Parathyroid adenoma (tissue), 2 donors: ENCODE data around the gene TLE3.

Experiments used
- H2AFZ ChIP-seq: fragments of 300-600 bp; sonication (generic); one replicate; pipeline ENCODE4 v1.7.0; 2017; ENCODE audit warnings: antibody characterized with exemption, mild to moderate bottlenecking
- H3K27ac ChIP-seq: fragments of 300-600 bp; sonication (generic); one replicate; pipeline ENCODE4 v1.7.0; 2017
- H3K27me3 ChIP-seq: fragments of 300-600 bp; sonication (generic); one replicate; pipeline ENCODE4 v1.7.0; 2017; ENCODE audit warnings: low read length; ENCODE audit not compliant: control insufficient read depth, insufficient read depth
- H3K36me3 ChIP-seq: fragments of 300-600 bp; sonication (generic); one replicate; pipeline ENCODE4 v1.7.0; 2017; ENCODE audit warnings: low read length; ENCODE audit not compliant: control insufficient read depth, insufficient read depth
- H3K4me1 ChIP-seq: fragments of 300-600 bp; sonication (generic); one replicate; pipeline ENCODE4 v1.7.0; 2017; ENCODE audit warnings: control low read depth
- H3K4me2 ChIP-seq: fragments of 300-600 bp; sonication (generic); one replicate; pipeline ENCODE4 v1.7.0; 2017; ENCODE audit warnings: low read length
- H3K4me3 ChIP-seq: fragments of 300-600 bp; sonication (generic); one replicate; pipeline ENCODE4 v1.7.0; 2017; ENCODE audit warnings: low read depth, low read length
- H3K79me2 ChIP-seq: fragments of 300-600 bp; sonication (generic); one replicate; pipeline ENCODE4 v1.7.0; 2017; ENCODE audit warnings: control low read depth
- H3K9ac ChIP-seq: fragments of 300-600 bp; sonication (generic); one replicate; pipeline ENCODE4 v1.7.0; 2017; ENCODE audit warnings: mild to moderate bottlenecking
- H3K9me3 ChIP-seq: fragments of 300-600 bp; sonication (generic); one replicate; pipeline ENCODE4 v1.7.0; 2017; ENCODE audit warnings: low read length; ENCODE audit not compliant: control insufficient read depth
- TF ChIP-seq, protein P1 (sequence below): fragments of 300-600 bp; sonication (generic); IDR thresholded peaks from one replicate; pipeline ENCODE4 v1.7.0; 2017; ENCODE audit warnings: antibody characterized with exemption, mild to moderate bottlenecking
- donor health status: primary hyperparathyroidism.

TLE3 gene

DNA sequence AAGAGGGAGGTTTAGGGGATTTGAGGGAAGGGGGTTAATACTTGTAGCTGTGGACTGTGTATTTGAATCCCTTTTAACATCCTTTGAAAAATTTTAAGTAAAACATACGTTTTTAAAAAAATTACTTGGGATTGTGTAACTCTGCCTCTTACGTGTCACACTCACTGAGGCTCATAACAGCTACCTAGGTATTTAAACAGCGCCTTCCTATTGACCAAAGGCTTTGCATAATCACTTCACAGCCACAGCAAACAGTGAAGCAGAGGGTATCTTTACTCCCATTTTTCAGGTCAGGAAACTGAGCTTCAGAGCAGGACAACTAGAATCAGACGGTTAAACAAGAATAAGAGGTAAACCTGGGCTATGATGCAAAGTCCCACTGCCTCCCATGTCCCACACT, 95.9 kb downstream of the TLE3 start:
- TF ChIP-seq, protein P1, sequence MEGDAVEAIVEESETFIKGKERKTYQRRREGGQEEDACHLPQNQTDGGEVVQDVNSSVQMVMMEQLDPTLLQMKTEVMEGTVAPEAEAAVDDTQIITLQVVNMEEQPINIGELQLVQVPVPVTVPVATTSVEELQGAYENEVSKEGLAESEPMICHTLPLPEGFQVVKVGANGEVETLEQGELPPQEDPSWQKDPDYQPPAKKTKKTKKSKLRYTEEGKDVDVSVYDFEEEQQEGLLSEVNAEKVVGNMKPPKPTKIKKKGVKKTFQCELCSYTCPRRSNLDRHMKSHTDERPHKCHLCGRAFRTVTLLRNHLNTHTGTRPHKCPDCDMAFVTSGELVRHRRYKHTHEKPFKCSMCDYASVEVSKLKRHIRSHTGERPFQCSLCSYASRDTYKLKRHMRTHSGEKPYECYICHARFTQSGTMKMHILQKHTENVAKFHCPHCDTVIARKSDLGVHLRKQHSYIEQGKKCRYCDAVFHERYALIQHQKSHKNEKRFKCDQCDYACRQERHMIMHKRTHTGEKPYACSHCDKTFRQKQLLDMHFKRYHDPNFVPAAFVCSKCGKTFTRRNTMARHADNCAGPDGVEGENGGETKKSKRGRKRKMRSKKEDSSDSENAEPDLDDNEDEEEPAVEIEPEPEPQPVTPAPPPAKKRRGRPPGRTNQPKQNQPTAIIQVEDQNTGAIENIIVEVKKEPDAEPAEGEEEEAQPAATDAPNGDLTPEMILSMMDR, result no peak
- Histone ChIP-seq H3K36me3 (no peaks in the 10 kb centered on the region), H3K79me2 (no peaks in the 10 kb centered on the region), H3K27ac (no peak overlapping the region), H3K9ac (no peak overlapping the region), H3K4me1 (no peaks in the 10 kb centered on the region), H3K4me3 (no peak overlapping the region), H3K9me3 (no peaks in the 10 kb centered on the region), H3K27me3 (no peaks in the 10 kb centered on the region), H3K4me2 (no peak overlapping the region), H2AFZ (no peak overlapping the region)

DNA sequence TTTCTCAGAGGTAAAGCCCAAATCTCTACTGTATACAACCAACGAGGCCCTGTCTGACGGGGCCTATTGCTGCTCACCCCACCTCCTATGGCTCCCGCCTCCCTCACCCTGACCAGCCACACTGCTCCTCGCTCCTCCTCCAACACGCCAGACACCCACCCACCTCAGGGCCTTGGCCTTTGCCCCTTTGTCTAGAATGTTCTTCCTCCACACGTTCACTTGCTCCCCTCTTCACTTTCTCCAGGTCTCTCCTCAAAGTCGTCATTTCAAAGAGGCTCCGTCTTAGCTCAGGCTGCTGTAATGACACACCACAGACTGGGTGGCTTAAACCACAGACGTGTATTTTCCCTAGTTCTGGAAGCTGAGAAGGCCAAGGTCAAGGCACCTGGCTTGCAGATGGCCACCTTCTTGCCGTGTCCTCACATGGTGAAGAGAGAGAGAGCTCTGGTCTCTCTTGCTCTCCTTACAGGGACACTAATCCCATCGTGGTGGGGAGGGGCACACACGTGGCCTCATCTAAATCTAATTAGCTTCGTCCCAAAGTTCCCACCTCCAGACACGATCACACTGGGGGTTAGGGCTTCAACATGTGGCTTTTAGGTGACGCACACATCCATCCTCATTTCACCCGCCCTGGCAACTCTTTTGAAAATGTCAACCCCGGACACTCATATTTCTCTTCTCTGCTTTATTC, 98.2 kb downstream of the TLE3 start:
- H3K4me1 ChIP-seq, result no peaks in the 10 kb centered on the region
- TF ChIP-seq, protein P1, result no peak
- H3K27ac ChIP-seq, result no peak overlapping the region
- H2AFZ ChIP-seq, result no peak overlapping the region
- no peaks in the 10 kb centered on the region for H3K36me3 ChIP-seq
- no peaks in the 10 kb centered on the region for H3K9me3 ChIP-seq
- H3K79me2 ChIP-seq, result no peaks in the 10 kb centered on the region
- H3K4me2 ChIP-seq, result no peak overlapping the region
- no peaks in the 10 kb centered on the region for H3K27me3 ChIP-seq
- no peak overlapping the region for H3K4me3 ChIP-seq
- no peak overlapping the region for H3K9ac ChIP-seq

DNA sequence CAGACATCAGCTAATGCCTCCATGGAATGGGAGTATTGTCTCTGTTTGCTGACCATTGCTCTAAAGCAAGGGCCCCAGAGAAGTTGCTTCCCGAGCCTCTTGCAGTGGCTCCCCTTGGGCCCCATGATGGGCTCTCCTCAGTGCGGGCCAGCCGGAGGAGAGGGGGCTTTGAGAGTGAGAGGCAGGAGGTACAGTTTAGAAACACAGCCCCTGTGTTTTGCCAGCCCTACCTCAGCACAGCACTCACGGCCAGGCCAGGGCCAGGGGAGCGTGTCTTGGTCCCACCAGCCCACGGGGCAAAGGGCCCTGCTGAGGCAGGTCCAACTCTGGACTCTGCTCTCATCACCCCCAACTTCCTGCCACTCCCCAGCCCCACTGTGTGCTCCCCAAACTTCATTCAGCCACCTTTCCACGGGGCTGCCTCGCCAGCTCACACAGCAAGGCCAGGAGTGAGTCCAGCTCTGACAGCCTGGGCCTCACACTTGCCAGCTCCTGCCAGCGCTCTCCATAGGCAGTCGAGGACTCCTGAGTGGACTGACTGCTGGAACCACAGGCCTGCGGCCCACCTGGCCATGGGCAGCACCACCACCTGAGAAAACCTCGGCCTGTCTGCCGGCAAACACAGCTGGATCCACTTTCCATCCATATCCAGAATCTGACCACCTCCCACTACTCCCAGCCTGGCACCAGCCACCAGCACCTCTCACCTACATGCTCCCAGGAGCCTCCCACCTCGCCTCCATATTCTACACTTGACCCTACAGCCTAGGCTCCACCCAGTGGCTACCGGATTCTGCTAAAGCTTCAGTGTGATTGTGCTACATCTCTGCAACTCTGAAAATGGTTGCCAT, 99.0 kb downstream of the TLE3 start:
- Histone ChIP-seq H3K9ac (no peak overlapping the region), H3K79me2 (no peaks in the 10 kb centered on the region), H3K4me3 (no peak overlapping the region), H3K4me1 (no peaks in the 10 kb centered on the region), H2AFZ (no peak overlapping the region), H3K27ac (no peak overlapping the region), H3K36me3 (no peaks in the 10 kb centered on the region), H3K9me3 (no peaks in the 10 kb centered on the region), H3K27me3 (no peaks in the 10 kb centered on the region), H3K4me2 (no peak overlapping the region)
- TF ChIP-seq, protein P1, result no peak

DNA sequence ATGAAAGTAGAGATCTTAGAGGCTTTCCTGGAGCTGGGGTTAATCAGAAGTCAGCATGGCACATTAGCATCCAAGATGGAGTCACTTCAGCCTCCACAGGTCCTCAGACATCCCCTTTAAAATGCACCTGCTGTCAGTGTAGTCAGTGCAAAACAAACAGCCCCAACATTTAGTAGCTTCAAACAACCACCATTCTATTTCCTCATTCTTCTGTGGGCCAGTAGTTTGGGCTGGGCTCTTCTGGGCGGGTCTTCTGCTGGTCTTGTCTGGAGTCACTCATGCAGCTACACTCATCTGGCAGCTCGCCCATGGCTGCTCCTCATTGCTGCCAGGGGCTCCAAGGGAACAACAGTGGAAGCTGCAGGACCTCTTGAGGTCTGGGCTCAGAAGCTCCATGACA, 99.9 kb downstream of the TLE3 start:
- Histone ChIP-seq H3K4me2 (no peak overlapping the region), H3K27ac (no peak overlapping the region), H3K27me3 (no peaks in the 10 kb centered on the region), H3K36me3 (no peaks in the 10 kb centered on the region), H3K9me3 (no peaks in the 10 kb centered on the region), H3K4me3 (no peak overlapping the region), H2AFZ (no peak overlapping the region), H3K79me2 (no peaks in the 10 kb centered on the region), H3K4me1 (no peaks in the 10 kb centered on the region), H3K9ac (no peak overlapping the region)
- TF ChIP-seq, protein P1, result no peak
